KMS-11 (cell line): ENCODE results near the gene ANO9.

ENCODE experiments used
- H2AFZ ChIP-seq: fragments of 200-600 bp; sonication (generic); 2 replicates; pipeline ENCODE4 v1.6.1; 2016; ENCODE audit warnings: antibody characterized with exemption, mixed run types, low read depth
- H3K27ac ChIP-seq: fragments of 200-600 bp; sonication (generic); 2 replicates; pipeline ENCODE4 v1.6.1; 2016; ENCODE audit warnings: mild to moderate bottlenecking, mixed run types
- H3K27me3 ChIP-seq: fragments of 200-600 bp; sonication (generic); 2 replicates; pipeline ENCODE4 v1.6.1; 2017; ENCODE audit warnings: mild to moderate bottlenecking, low read depth, mixed run types, moderate library complexity; ENCODE audit not compliant: insufficient read depth
- H3K36me3 ChIP-seq: fragments of 200-600 bp; sonication (generic); 2 replicates; pipeline ENCODE4 v1.6.1; 2017; ENCODE audit warnings: mild to moderate bottlenecking, mixed run types; ENCODE audit not compliant: insufficient read depth
- H3K4me1 ChIP-seq: fragments of 200-600 bp; sonication (generic); 2 replicates; pipeline ENCODE4 v1.6.1; 2016; ENCODE audit warnings: mild to moderate bottlenecking, low read depth, mixed run types; ENCODE audit not compliant: poor library complexity, severe bottlenecking
- H3K4me2 ChIP-seq: fragments of 200-600 bp; sonication (generic); 2 replicates; pipeline ENCODE4 v1.7.0; 2016; ENCODE audit warnings: mild to moderate bottlenecking, mixed run types
- H3K4me3 ChIP-seq: fragments of 200-600 bp; sonication (generic); IDR thresholded peaks from 2 replicates; pipeline ENCODE4 v1.6.1; 2017; ENCODE audit warnings: low read depth, low read length, mixed read lengths; ENCODE audit not compliant: insufficient read depth
- H3K79me2 ChIP-seq: fragments of 200-600 bp; sonication (generic); 2 replicates; pipeline ENCODE4 v1.6.1; 2016; ENCODE audit warnings: low read depth, mixed run types; ENCODE audit not compliant: insufficient read depth
- H3K9ac ChIP-seq: fragments of 200-600 bp; sonication (generic); 2 replicates; pipeline ENCODE4 v1.6.1; 2016; ENCODE audit warnings: mild to moderate bottlenecking, mixed run types
- H4K20me1 ChIP-seq: fragments of 200-600 bp; sonication (generic); 2 replicates; pipeline ENCODE4 v1.6.1; 2016; ENCODE audit warnings: mild to moderate bottlenecking, mixed run types; ENCODE audit not compliant: insufficient read depth
- CTCF ChIP-seq: fragments of 200-600 bp; sonication (generic); conservative IDR thresholded peaks from 2 replicates; pipeline ENCODE4 v1.6.1; 2017; ENCODE audit warnings: low read depth, mild to moderate bottlenecking, antibody characterized with exemption, low read length, moderate library complexity, mixed read lengths

The ANO9 gene

GRCh38 chr11:456533-456932, 14.7 kb upstream of the ANO9 start:
- H3K4me1 ChIP-seq = peaks cover under 1% of the 10 kb centered on the region
- no peaks in the 10 kb centered on the region for H3K36me3 ChIP-seq
- H3K27ac ChIP-seq = no peak overlapping the region
- no peaks in the 10 kb centered on the region for H4K20me1 ChIP-seq
- no peak overlapping the region for H3K9ac ChIP-seq
- no peaks in the 10 kb centered on the region for H3K79me2 ChIP-seq
- no peak for TF ChIP-seq CTCF
- no peak overlapping the region for H2AFZ ChIP-seq
- H3K4me2 ChIP-seq = no peak overlapping the region
- H3K27me3 ChIP-seq = no peaks in the 10 kb centered on the region
- no peak overlapping the region for H3K4me3 ChIP-seq

GRCh38 chr11:455566-456147, 13.8 kb upstream of the ANO9 start:
- Histone ChIP-seq H3K79me2 (no peaks in the 10 kb centered on the region), H4K20me1 (no peaks in the 10 kb centered on the region), H3K4me3 (no peak overlapping the region), H3K27ac (no peak overlapping the region), H3K36me3 (no peaks in the 10 kb centered on the region), H3K4me2 (no peak overlapping the region), H2AFZ (no peak overlapping the region), H3K27me3 (no peaks in the 10 kb centered on the region), H3K4me1 (peaks cover 6% of the 10 kb centered on the region), H3K9ac (no peak overlapping the region)
- TF ChIP-seq CTCF = no peak

- no peak for TF ChIP-seq CTCF
- Histone ChIP-seq H3K9ac (no peak overlapping the region), H3K4me3 (no peak overlapping the region), H3K4me2 (no peak overlapping the region), H3K27ac (no peak overlapping the region), H4K20me1 (no peaks in the 10 kb centered on the region), H3K36me3 (no peaks in the 10 kb centered on the region), H3K27me3 (no peaks in the 10 kb centered on the region), H2AFZ (no peak overlapping the region), H3K79me2 (no peaks in the 10 kb centered on the region), H3K4me1 (peaks cover 6% of the 10 kb centered on the region)
Observed at GRCh38 chr11:454801-455565, 13.2 kb upstream of the ANO9 start.

DNA sequence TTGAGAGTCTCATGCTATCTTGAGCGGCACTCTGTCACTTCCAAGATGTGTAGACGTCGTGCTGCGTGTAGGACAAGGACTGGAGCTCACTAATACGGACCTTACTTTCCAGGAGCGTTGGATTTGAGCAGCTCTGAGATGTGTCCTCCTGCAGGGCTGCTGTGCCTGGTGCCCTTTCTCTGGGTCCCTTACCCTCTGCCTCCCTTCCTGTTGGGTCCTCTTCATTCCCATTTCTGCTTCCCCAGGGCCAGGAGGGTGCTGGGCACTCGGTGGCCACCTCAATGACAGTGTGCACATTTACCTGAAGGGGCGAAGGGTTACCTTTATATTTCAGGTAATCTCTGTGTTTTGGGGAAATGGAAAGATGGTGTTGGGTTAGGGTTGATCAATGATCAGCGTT, 12.2 kb upstream of the ANO9 start:
- Histone ChIP-seq H3K4me1 (peaks cover 13% of the 10 kb centered on the region), H3K79me2 (no peaks in the 10 kb centered on the region), H3K4me2 (no peak overlapping the region), H3K27me3 (no peaks in the 10 kb centered on the region), H2AFZ (no peak overlapping the region), H4K20me1 (no peaks in the 10 kb centered on the region), H3K9ac (no peak overlapping the region), H3K36me3 (no peaks in the 10 kb centered on the region), H3K27ac (no peak overlapping the region), H3K4me3 (no peak overlapping the region)
- TF ChIP-seq CTCF = no peak
